Upper lobe of right lung (tissue), 1 donor: ENCODE data around the gene ECSIT. TPM values are rescaled to one million over a fixed set of nuclear protein-coding genes. Genes with fewer than 3 reads are reported as not detected.
"Not testable (repeated sequence)": the region's sequence is repeated elsewhere in the genome, so short reads cannot be mapped to it uniquely, and the experiment has no call there.

Source experiments
- ATAC-seq: fragments of 200-7000 bp; cut with Tn5 transposase; one replicate; pipeline ENCODE4 v1.9.1; 2020; ENCODE audit warnings: mild to moderate bottlenecking, moderate library complexity
- DNase-seq: peaks from one replicate; pipeline ENCODE4 v3.0.0-alpha.2; 2020
- H3K27ac ChIP-seq: fragments of 200-600 bp; one replicate; pipeline ENCODE4 v1.8.0; 2022
- H3K27me3 ChIP-seq: fragments of 200-600 bp; one replicate; pipeline ENCODE4 v1.8.0; 2022; ENCODE audit warnings: mild to moderate bottlenecking
- H3K36me3 ChIP-seq: fragments of 200-600 bp; one replicate; pipeline ENCODE4 v1.8.0; 2022
- H3K4me1 ChIP-seq: fragments of 200-600 bp; one replicate; pipeline ENCODE4 v1.8.0; 2022
- H3K4me3 ChIP-seq: fragments of 200-600 bp; one replicate; pipeline ENCODE4 v1.8.0; 2022; ENCODE audit warnings: mild to moderate bottlenecking
- H3K9me3 ChIP-seq: fragments of 200-600 bp; one replicate; pipeline ENCODE4 v1.8.0; 2022
- CTCF ChIP-seq: fragments of 200-600 bp; IDR thresholded peaks from one replicate; pipeline ENCODE4 v1.8.0; 2022; ENCODE audit warnings: antibody characterized with exemption
- intact Hi-C: fragments of 100-400 bp; cut with DNase I; formaldehyde crosslinking; loops from one replicate; pipeline ENCODE4 v1.11.0; 2022
- microRNA-seq: library from miRNA; unstranded; fragments of <30 nt; microRNA quantifications from one replicate; pipeline ENCODE4 v1.2.0, GENCODE V29; 2020; ENCODE audit warnings: borderline microRNAs expressed
- total RNA-seq: library from RNA; stranded (reverse); fragmentation: NEBNext Ultra II Directional; extraction: Animal tissue kit (Norgen Biotek cat#: 25700); gene quantifications from one replicate; pipeline ENCODE4 v1.2.1, GENCODE V29; 2021
- donor health status: DM: no; HTN: yes; CAD: no; lungs with severe emphysema.

Gene ECSIT
- total RNA-seq, 1 donor from 2014 or later = 44.8 TPM

GRCh38 chr19:11460207-11460606 lies 68.7 kb downstream of the ECSIT start:
- DNase-seq (no peak), ATAC-seq (peak; percentile 13)
- Histone ChIP-seq H3K9me3 (no peaks in the 10 kb centered on the region), H3K4me3 (no peak overlapping the region), H3K27me3 (peaks cover 6% of the 10 kb centered on the region), H3K27ac (no peak overlapping the region), H3K4me1 (no peaks in the 10 kb centered on the region), H3K36me3 (no peaks in the 10 kb centered on the region)
- peak; percentile 11 for TF ChIP-seq CTCF
- intact Hi-C loops = no loop called here

GRCh38 chr19:11458912-11459311 lies 70.0 kb downstream of the ECSIT start:
- DNase-seq = not testable (repeated sequence)

GRCh38 chr19:11458236-11458900 lies 70.6 kb downstream of the ECSIT start:
- intact Hi-C loops = no loop called here
- Histone ChIP-seq H3K9me3 (no peaks in the 10 kb centered on the region), H3K4me1 (no peaks in the 10 kb centered on the region), H3K36me3 (no peaks in the 10 kb centered on the region), H3K27me3 (peaks cover 6% of the 10 kb centered on the region), H3K4me3 (no peak overlapping the region), H3K27ac (no peak overlapping the region)
- DNase-seq = no peak
- TF ChIP-seq CTCF = no peak
- peak; percentile 6 for ATAC-seq

More at GRCh38 chr19:11458912-11459311, 70.0 kb downstream of the ECSIT start:
- H3K27me3 ChIP-seq, ATAC-seq, H3K36me3 ChIP-seq, H3K27ac ChIP-seq, H3K9me3 ChIP-seq, H3K4me3 ChIP-seq, H3K4me1 ChIP-seq, intact Hi-C loops: not testable (repeated sequence)

GRCh38 chr19:11457831-11458230 lies 71.1 kb downstream of the ECSIT start:
- no peak overlapping the region for H3K4me3 ChIP-seq
- H3K27me3 ChIP-seq = peaks cover 6% of the 10 kb centered on the region
- intact Hi-C loops = no loop called here
- H3K27ac ChIP-seq = no peak overlapping the region
- DNase-seq (no peak), ATAC-seq (no peak)
- no peaks in the 10 kb centered on the region for H3K4me1 ChIP-seq
- H3K9me3 ChIP-seq = no peaks in the 10 kb centered on the region
- TF ChIP-seq CTCF = no peak
- H3K36me3 ChIP-seq = no peaks in the 10 kb centered on the region

GRCh38 chr19:11457115-11457514 lies 71.8 kb downstream of the ECSIT start:
- DNase-seq = no peak
- ATAC-seq = peak; percentile 17
- H3K4me3 ChIP-seq = no peak overlapping the region
- intact Hi-C loops = no loop called here
- H3K9me3 ChIP-seq = no peaks in the 10 kb centered on the region
- H3K27ac ChIP-seq = no peak overlapping the region
- H3K4me1 ChIP-seq = no peaks in the 10 kb centered on the region
- no peaks in the 10 kb centered on the region for H3K36me3 ChIP-seq
- peaks cover 6% of the 10 kb centered on the region for H3K27me3 ChIP-seq
- TF ChIP-seq CTCF = no peak

GRCh38 chr19:11456659-11457058 lies 72.3 kb downstream of the ECSIT start:
- no peak for TF ChIP-seq CTCF

More at GRCh38 chr19:11456659-11457058, 72.3 kb downstream of the ECSIT start:
- Histone ChIP-seq H3K4me1 (no peaks in the 10 kb centered on the region), H3K9me3 (no peaks in the 10 kb centered on the region), H3K36me3 (no peaks in the 10 kb centered on the region), H3K27ac (no peak overlapping the region), H3K4me3 (no peak overlapping the region), H3K27me3 (peaks cover 6% of the 10 kb centered on the region)
- intact Hi-C loops = no loop called here
- DNase-seq (no peak), ATAC-seq (no peak)

Small RNAs within 50 kb of the gene (microRNA-seq; reads per million reads assigned to microRNA genes)
- gene MIR7974 = not detected

Other genes starting within 250 kb of the ECSIT start
- not detected for gene TSPAN16, start 233.0 kb downstream of the ECSIT start, total RNA-seq
- 52.7 TPM for gene RAB3D, start 189.5 kb downstream of the ECSIT start, total RNA-seq
- 74.6 TPM for gene TMEM205, start 182.9 kb downstream of the ECSIT start, total RNA-seq
- 39.4 TPM for gene CCDC159, start 182.6 kb downstream of the ECSIT start, total RNA-seq
- gene PLPPR2, start 173.7 kb downstream of the ECSIT start, total RNA-seq = 26.5 TPM
- gene SWSAP1, start 154.5 kb downstream of the ECSIT start, total RNA-seq = 3.2 TPM
- gene EPOR, start 144.8 kb downstream of the ECSIT start, total RNA-seq = 20.4 TPM
- 54.6 TPM for gene RGL3, start 109.8 kb downstream of the ECSIT start, total RNA-seq
- gene ODAD3, start 94.0 kb downstream of the ECSIT start, total RNA-seq = 0.49 TPM
- 293 TPM for gene PRKCSH, start 93.5 kb downstream of the ECSIT start, total RNA-seq
- gene ELAVL3, start 48.1 kb downstream of the ECSIT start, total RNA-seq = not detected
- gene ZNF653, start 23.3 kb downstream of the ECSIT start, total RNA-seq = 10.7 TPM
- gene CNN1, start 9.7 kb upstream of the ECSIT start, total RNA-seq = 27.3 TPM
- 44.3 TPM for gene ELOF1, start 30.1 kb upstream of the ECSIT start, total RNA-seq
- gene ACP5, start 48.5 kb upstream of the ECSIT start, total RNA-seq = 429 TPM
- 11.6 TPM for gene ZNF627, start 68.3 kb upstream of the ECSIT start, total RNA-seq
- 5.6 TPM for gene ZNF823, start 209.8 kb upstream of the ECSIT start, total RNA-seq
- 10.0 TPM for gene ZNF441, start 237.9 kb upstream of the ECSIT start, total RNA-seq